Suprapubic skin (tissue), 4 donors: Measurements from ENCODE around the gene MMAB.

Experiments used
- EP300 ChIP-seq: sonication (generic); formaldehyde crosslinking; IDR thresholded peaks from one replicate; pipeline ENCODE4 v1.6.1; 2017; ENCODE audit warnings: antibody characterized with exemption
- POLR2A ChIP-seq, 2 donors: fragments of 450-650 bp; IDR thresholded peaks; one replicate each; pipeline ENCODE4 v1.6.1; 2017; ENCODE audit warnings: antibody characterized with exemption in 2 of 2, mild to moderate bottlenecking in 2 of 2, moderate library complexity in 2 of 2
- POLR2AphosphoS5 ChIP-seq, 3 donors: sonication (generic); formaldehyde crosslinking; IDR thresholded peaks; one replicate each; pipeline ENCODE4 v1.6.1; 2017; ENCODE audit warnings: antibody characterized with exemption in 3 of 3
- TF ChIP-seq, protein P1 (sequence below), 2 donors: fragments of 200-600 bp in 1 of 2; fragments of 450-650 bp in 1 of 2; sonication (generic) in 1 of 2; IDR thresholded peaks; one replicate each; pipeline ENCODE4 v1.5.1; 2016 to 2019; ENCODE audit warnings: antibody characterized with exemption in 2 of 2, mild to moderate bottlenecking in 1 of 2, moderate library complexity in 1 of 2

DNA sequence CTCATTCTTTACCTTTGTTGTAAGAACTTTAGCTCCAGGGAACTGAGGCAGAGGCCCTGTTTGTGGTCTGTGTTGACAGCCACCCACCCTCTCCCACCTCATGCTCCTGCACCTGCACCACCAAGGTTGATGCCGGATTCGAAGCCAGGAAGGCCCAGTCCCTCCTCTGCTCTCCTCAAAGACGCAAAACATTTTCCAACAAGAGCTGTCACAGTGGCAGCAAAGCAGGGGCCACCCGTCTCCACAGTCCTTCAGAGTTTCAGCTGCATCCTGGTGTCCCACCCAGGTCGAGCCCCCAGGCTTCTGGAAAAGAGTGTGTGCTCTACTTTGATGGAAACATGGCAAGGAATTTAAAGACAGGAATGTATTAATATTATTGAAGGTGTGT, 37.4 kb downstream of the MMAB start:
- TF ChIP-seq POLR2AphosphoS5 (IDR thresholded peaks at IDR 0.05), result no peak
- TF ChIP-seq, protein P1, sequence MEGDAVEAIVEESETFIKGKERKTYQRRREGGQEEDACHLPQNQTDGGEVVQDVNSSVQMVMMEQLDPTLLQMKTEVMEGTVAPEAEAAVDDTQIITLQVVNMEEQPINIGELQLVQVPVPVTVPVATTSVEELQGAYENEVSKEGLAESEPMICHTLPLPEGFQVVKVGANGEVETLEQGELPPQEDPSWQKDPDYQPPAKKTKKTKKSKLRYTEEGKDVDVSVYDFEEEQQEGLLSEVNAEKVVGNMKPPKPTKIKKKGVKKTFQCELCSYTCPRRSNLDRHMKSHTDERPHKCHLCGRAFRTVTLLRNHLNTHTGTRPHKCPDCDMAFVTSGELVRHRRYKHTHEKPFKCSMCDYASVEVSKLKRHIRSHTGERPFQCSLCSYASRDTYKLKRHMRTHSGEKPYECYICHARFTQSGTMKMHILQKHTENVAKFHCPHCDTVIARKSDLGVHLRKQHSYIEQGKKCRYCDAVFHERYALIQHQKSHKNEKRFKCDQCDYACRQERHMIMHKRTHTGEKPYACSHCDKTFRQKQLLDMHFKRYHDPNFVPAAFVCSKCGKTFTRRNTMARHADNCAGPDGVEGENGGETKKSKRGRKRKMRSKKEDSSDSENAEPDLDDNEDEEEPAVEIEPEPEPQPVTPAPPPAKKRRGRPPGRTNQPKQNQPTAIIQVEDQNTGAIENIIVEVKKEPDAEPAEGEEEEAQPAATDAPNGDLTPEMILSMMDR (IDR thresholded peaks at IDR 0.05), result no peak
- TF ChIP-seq EP300, result no peak
- no peak for TF ChIP-seq POLR2A (IDR thresholded peaks at IDR 0.05)
